ENCODE measurements around the gene CFAP97D1. TPM values are rescaled to one million over a fixed set of nuclear protein-coding genes. Genes with fewer than 3 reads are reported as not detected.

Gene CFAP97D1
- total and polyA plus RNA-seq, 9 donors = under 0.01 to 0.05 (median 0.04) TPM; not detected in 6

- DNase-seq = peak; percentile 95
- under 1% methylated on average over 100 of the region's 100 CpGs for WGBS (ENCODE audit: insufficient coverage)
- Histone ChIP-seq H3K27me3 (ENCODE audit: control insufficient read depth, insufficient read depth, low read length) (peaks cover 20% of the 10 kb centered on the region), H3K4me3 (ENCODE audit: low read length) (peak within 1 kb of the TSS; percentile 87), H3K27ac (ENCODE audit: low read length) (peak within 1 kb of the TSS; percentile 91), H3K9me3 (replicated peaks; ENCODE audit: control insufficient read depth, low read depth, low read length) (no peaks in the 10 kb centered on the region), H3K4me1 (ENCODE audit: control insufficient read depth, insufficient read depth, low read length) (peaks cover 39% of the 10 kb centered on the region), H3K36me3 (ENCODE audit: control insufficient read depth, insufficient read depth, low read length) (peaks cover 29% of the 10 kb centered on the region)
Observed at GRCh38 chr17:43778337-43779144, 1.7 kb upstream of the CFAP97D1 start, which contains the start of gene DUSP3. Gene DUSP3, minus strand, starts transcription at chr17:43778977. Its CDS starts 53 bp downstream, at chr17:43778924.

- peaks cover 22% of the 10 kb centered on the region for H3K36me3 ChIP-seq (ENCODE audit: control insufficient read depth, insufficient read depth, low read length)
- peaks cover 32% of the 10 kb centered on the region for H3K4me1 ChIP-seq (ENCODE audit: control insufficient read depth, insufficient read depth, low read length)
- H3K9me3 ChIP-seq (replicated peaks; ENCODE audit: control insufficient read depth, low read depth, low read length) = no peaks in the 10 kb centered on the region
- H3K27me3 ChIP-seq (ENCODE audit: control insufficient read depth, insufficient read depth, low read length) = peaks cover 20% of the 10 kb centered on the region
- H3K4me3 ChIP-seq (ENCODE audit: low read length) = peak overlapping the region; percentile 87
- no peak for DNase-seq
- H3K27ac ChIP-seq (ENCODE audit: low read length) = peak overlapping the region; percentile 85
- 5% methylated on average over 23 of the region's 26 CpGs for WGBS (ENCODE audit: insufficient coverage)
Observed at GRCh38 chr17:43779145-43780125, 800 bp upstream of the CFAP97D1 start.

- WGBS (ENCODE audit: insufficient coverage) = 80% methylated on average over 10 of the region's 15 CpGs
- peaks cover 20% of the 10 kb centered on the region for H3K27me3 ChIP-seq (ENCODE audit: control insufficient read depth, insufficient read depth, low read length)
- no peaks in the 10 kb centered on the region for H3K36me3 ChIP-seq (ENCODE audit: control insufficient read depth, insufficient read depth, low read length)
- peaks cover 7% of the 10 kb centered on the region for H3K4me1 ChIP-seq (ENCODE audit: control insufficient read depth, insufficient read depth, low read length)
- H3K27ac ChIP-seq (ENCODE audit: low read length) = no peak overlapping the region
- no peak for DNase-seq
- no peaks in the 10 kb centered on the region for H3K9me3 ChIP-seq (replicated peaks; ENCODE audit: control insufficient read depth, low read depth, low read length)
- H3K4me3 ChIP-seq (ENCODE audit: low read length) = no peak overlapping the region
Observed at GRCh38 chr17:43782913-43783680, 2.9 kb downstream of the CFAP97D1 start.

- H3K36me3 ChIP-seq (ENCODE audit: control insufficient read depth, insufficient read depth, low read length) = no peaks in the 10 kb centered on the region
- DNase-seq = no peak
Observed at GRCh38 chr17:43784068-43784467, 3.8 kb downstream of the CFAP97D1 start.

GRCh38 chr17:43784628-43785101 lies 4.4 kb downstream of the CFAP97D1 start:
- WGBS (ENCODE audit: insufficient coverage) = no CpG with 5 or more reads among the region's 5 CpGs
- Histone ChIP-seq H3K4me3 (ENCODE audit: low read length) (no peak overlapping the region), H3K27me3 (ENCODE audit: control insufficient read depth, insufficient read depth, low read length) (peaks cover 18% of the 10 kb centered on the region), H3K9me3 (replicated peaks; ENCODE audit: control insufficient read depth, low read depth, low read length) (no peaks in the 10 kb centered on the region), H3K27ac (ENCODE audit: low read length) (peak overlapping the region; percentile 10), H3K36me3 (ENCODE audit: control insufficient read depth, insufficient read depth, low read length) (no peaks in the 10 kb centered on the region), H3K4me1 (ENCODE audit: control insufficient read depth, insufficient read depth, low read length) (peaks cover under 1% of the 10 kb centered on the region)
- DNase-seq = peak; percentile 83

More at GRCh38 chr17:43784068-43784467, 3.8 kb downstream of the CFAP97D1 start:
- no peaks in the 10 kb centered on the region for H3K9me3 ChIP-seq (replicated peaks; ENCODE audit: control insufficient read depth, low read depth, low read length)
- H3K4me1 ChIP-seq (ENCODE audit: control insufficient read depth, insufficient read depth, low read length) = peaks cover 6% of the 10 kb centered on the region
- no peak overlapping the region for H3K4me3 ChIP-seq (ENCODE audit: low read length)
- 80% methylated on average over 1 of the region's 2 CpGs for WGBS (ENCODE audit: insufficient coverage)
- H3K27ac ChIP-seq (ENCODE audit: low read length) = peak overlapping the region; percentile 47
- peaks cover 20% of the 10 kb centered on the region for H3K27me3 ChIP-seq (ENCODE audit: control insufficient read depth, insufficient read depth, low read length)

- H3K4me3 ChIP-seq (ENCODE audit: low read length) = no peak overlapping the region
- peaks cover 5% of the 10 kb centered on the region for H3K4me1 ChIP-seq (ENCODE audit: control insufficient read depth, insufficient read depth, low read length)
- peaks cover 5% of the 10 kb centered on the region for H3K27me3 ChIP-seq (ENCODE audit: control insufficient read depth, insufficient read depth, low read length)
- DNase-seq = no peak
- WGBS (ENCODE audit: insufficient coverage) = no CpG with 5 or more reads among the region's 2 CpGs
- no peaks in the 10 kb centered on the region for H3K36me3 ChIP-seq (ENCODE audit: control insufficient read depth, insufficient read depth, low read length)
- H3K9me3 ChIP-seq (replicated peaks; ENCODE audit: control insufficient read depth, low read depth, low read length) = no peaks in the 10 kb centered on the region
- H3K27ac ChIP-seq (ENCODE audit: low read length) = no peak overlapping the region
Observed at GRCh38 chr17:43787728-43788127, 7.5 kb downstream of the CFAP97D1 start.

- Histone ChIP-seq H3K27me3 (ENCODE audit: control insufficient read depth, insufficient read depth, low read length) (no peaks in the 10 kb centered on the region), H3K9me3 (replicated peaks; ENCODE audit: control insufficient read depth, low read depth, low read length) (no peaks in the 10 kb centered on the region), H3K27ac (ENCODE audit: low read length) (no peak overlapping the region), H3K4me1 (ENCODE audit: control insufficient read depth, insufficient read depth, low read length) (peaks cover 5% of the 10 kb centered on the region), H3K4me3 (ENCODE audit: low read length) (no peak overlapping the region), H3K36me3 (ENCODE audit: control insufficient read depth, insufficient read depth, low read length) (no peaks in the 10 kb centered on the region)
- DNase-seq = no peak
- WGBS (ENCODE audit: insufficient coverage) = no CpG with 5 or more reads among the region's 5 CpGs
Observed at GRCh38 chr17:43788540-43788939, 8.3 kb downstream of the CFAP97D1 start.

- Histone ChIP-seq H3K36me3 (ENCODE audit: control insufficient read depth, insufficient read depth, low read length) (no peaks in the 10 kb centered on the region), H3K27me3 (ENCODE audit: control insufficient read depth, insufficient read depth, low read length) (no peaks in the 10 kb centered on the region), H3K4me3 (ENCODE audit: low read length) (no peak overlapping the region), H3K27ac (ENCODE audit: low read length) (no peak overlapping the region), H3K4me1 (ENCODE audit: control insufficient read depth, insufficient read depth, low read length) (peaks cover 5% of the 10 kb centered on the region), H3K9me3 (replicated peaks; ENCODE audit: control insufficient read depth, low read depth, low read length) (no peaks in the 10 kb centered on the region)
- no CpG with 5 or more reads among the region's 1 CpG for WGBS (ENCODE audit: insufficient coverage)
- DNase-seq = no peak
Observed at GRCh38 chr17:43789482-43789881, 9.2 kb downstream of the CFAP97D1 start.

GRCh38 chr17:43790311-43790940 lies 10.2 kb downstream of the CFAP97D1 start:
- 92% methylated on average over 4 of the region's 14 CpGs for WGBS (ENCODE audit: insufficient coverage)
- no peaks in the 10 kb centered on the region for H3K36me3 ChIP-seq (ENCODE audit: control insufficient read depth, insufficient read depth, low read length)

More at GRCh38 chr17:43790311-43790940, 10.2 kb downstream of the CFAP97D1 start:
- no peaks in the 10 kb centered on the region for H3K9me3 ChIP-seq (replicated peaks; ENCODE audit: control insufficient read depth, low read depth, low read length)
- DNase-seq = no peak
- H3K4me1 ChIP-seq (ENCODE audit: control insufficient read depth, insufficient read depth, low read length) = peaks cover 5% of the 10 kb centered on the region
- no peaks in the 10 kb centered on the region for H3K27me3 ChIP-seq (ENCODE audit: control insufficient read depth, insufficient read depth, low read length)
- H3K4me3 ChIP-seq (ENCODE audit: low read length) = no peak overlapping the region
- H3K27ac ChIP-seq (ENCODE audit: low read length) = no peak overlapping the region

Data from muscle of leg (tissue), 11 donors.